ENCODE measurements around the gene FYN. TPM values are rescaled to one million over a fixed set of nuclear protein-coding genes. Genes with fewer than 3 reads are reported as not detected.

Gene FYN
- total RNA-seq, 1 experiment from 2014 or later = 18.5 TPM

GRCh38 chr6:111615916-111616612 lies 257.2 kb downstream of the FYN start:
- no peak for ATAC-seq
- no TSS peak for BruUV-seq (replicated peaks)

More at GRCh38 chr6:111615916-111616612, 257.2 kb downstream of the FYN start:
- Histone ChIP-seq H3K36me3 (ENCODE audit: control insufficient read depth in 1 of 2, insufficient read depth in 2 of 2, low read length in 2 of 2) (no peaks in the 10 kb centered on the region), H3K4me3 (replicated peaks in 1 of 2; ENCODE audit: low read depth in 1 of 2, low read length in 2 of 2) (no peak overlapping the region), H3K79me2 (ENCODE audit: insufficient read depth, low read length) (no peaks in the 10 kb centered on the region), H3K9me3 (ENCODE audit: control insufficient read depth in 1 of 2, insufficient read depth in 1 of 2, low read depth in 1 of 2, low read length in 2 of 2) (no peaks in the 10 kb centered on the region), H4K20me1 (ENCODE audit: insufficient read depth) (no peaks in the 10 kb centered on the region), H3K27ac (ENCODE audit: low read depth, low read length) (no peak overlapping the region), H3K9me2 (ENCODE audit: insufficient read depth) (no peaks in the 10 kb centered on the region), H2AFZ (ENCODE audit: low read depth, low read length, poor library complexity, severe bottlenecking) (no peak overlapping the region), H3K4me2 (ENCODE audit: low read length) (no peak overlapping the region), H3K9ac (ENCODE audit: low read length) (no peak overlapping the region), H3K4me1 (ENCODE audit: control insufficient read depth in 1 of 2, insufficient read depth in 2 of 2, low read length in 2 of 2) (peaks cover 0 to 10% of the 10 kb centered on the region in 2 experiments; a peak in 2 of 4 replicates), H3K27me3 (ENCODE audit: insufficient read depth, low read length) (no peaks in the 10 kb centered on the region)
- ChIA-PET RAD21 (ENCODE audit: low non-redundant PET in 1 of 2, low total read pairs in 2 of 2, uncharacterized antibody in 2 of 2, unreplicated experiment in 2 of 2) (no interaction called here), CTCF (no interaction called here), POLR2A (no interaction called here)
- DNase-seq (ENCODE audit: low read depth, low spot score) = no peak
- TF ChIP-seq CTCF (IDR thresholded peaks at IDR 0.05 in 2 of 3, conservative IDR thresholded peaks at IDR 0.05 in 1 of 3; ENCODE audit: borderline replicate concordance in 1 of 3, insufficient read depth in 1 of 3, low read depth in 2 of 3, low read length in 2 of 3) (no peak), YY1 (IDR thresholded peaks at IDR 0.05; ENCODE audit: extremely low read depth, insufficient replicate concordance, low read depth, low read length) (no peak)
- intact Hi-C loops (cut with micrococcal nuclease) = no loop called here
